Body of pancreas (tissue), 4 donors: ENCODE data around the gene OLA1.

Source experiments
- CTCF ChIP-seq, 7 experiments: fragments of 450-650 bp in 4 of 7; fragments of 200-600 bp in 3 of 7; sonication (generic) in 3 of 7; IDR thresholded peaks; one replicate each; pipeline ENCODE4 v1.5.1; 2016 to 2019; ENCODE audit warnings: antibody characterized with exemption in 7 of 7
- POLR2A ChIP-seq, 3 donors: fragments of 450-650 bp; IDR thresholded peaks; one replicate each; pipeline ENCODE4 v1.6.1; 2016; ENCODE audit warnings: antibody characterized with exemption in 3 of 3, mild to moderate bottlenecking in 2 of 3

GRCh38 chr2:174039551-174040416, 208.5 kb downstream of the OLA1 start:
- TF ChIP-seq POLR2A (IDR thresholded peaks at IDR 0.05) (peak in 1 of 3 donors; percentile 14), CTCF (IDR thresholded peaks at IDR 0.05) (peak; percentile 55 to 95 (median 86))
